GM12878 (cell line): ENCODE measurements around the gene MOAP1. TPM values are rescaled to one million over a fixed set of nuclear protein-coding genes. Genes with fewer than 3 reads are reported as not detected.
A peak's percentile ranks its signal among the peaks of the same experiment; 100 is the strongest.

Source experiments
- BACH1 ChIP-seq: fragments of 450-650 bp; IDR thresholded peaks from 2 replicates; pipeline ENCODE4 v1.6.1; 2017; ENCODE audit warnings: mild to moderate bottlenecking, borderline replicate concordance
- BRCA1 ChIP-seq: IDR thresholded peaks from 2 replicates; pipeline ENCODE4 v1.6.1; 2011; ENCODE audit warnings: low read depth, low read length, improper control_type of control experiment
- CHD1 ChIP-seq: IDR thresholded peaks from 2 replicates; pipeline ENCODE4 v1.6.1; 2012; ENCODE audit warnings: low read depth, low read length, improper control_type of control experiment
- CREM ChIP-seq: IDR thresholded peaks from 2 replicates; pipeline ENCODE4 v1.6.1; 2014; ENCODE audit warnings: antibody characterized with exemption, low read depth
- E2F8 ChIP-seq: fragments of 450-650 bp; IDR thresholded peaks from 2 replicates; pipeline ENCODE4 v1.6.1; 2018; ENCODE audit warnings: mild to moderate bottlenecking, low read depth, moderate library complexity; ENCODE audit not compliant: partially characterized antibody
- EGR1 ChIP-seq, 2 experiments: IDR thresholded peaks; 1 replicate in 1 of 2; 2 replicates in 1 of 2; pipeline ENCODE4 v1.6.1; 2011 to 2012; ENCODE audit warnings: low read depth in 2 of 2, low read length in 2 of 2, borderline replicate concordance in 1 of 2, mild to moderate bottlenecking in 1 of 2, moderate library complexity in 1 of 2
- ESRRA ChIP-seq: IDR thresholded peaks from 2 replicates; pipeline ENCODE4 v1.6.1; 2012; ENCODE audit warnings: mild to moderate bottlenecking, low read length, improper control_type of control experiment
- ETV6 ChIP-seq, 2 experiments: fragments of 450-650 bp in 1 of 2; IDR thresholded peaks in 1 of 2; conservative IDR thresholded peaks in 1 of 2; 2 replicates each; pipeline ENCODE4 v1.6.1; 2014; ENCODE audit warnings: antibody characterized with exemption in 1 of 2, borderline replicate concordance in 1 of 2, low read depth in 1 of 2, mild to moderate bottlenecking in 1 of 2, moderate library complexity in 1 of 2
- FOXK2 ChIP-seq: fragments of 450-650 bp; IDR thresholded peaks from 2 replicates; pipeline ENCODE4 v1.6.1; 2017; ENCODE audit warnings: mild to moderate bottlenecking, moderate library complexity
- GATAD2B ChIP-seq: fragments of 450-650 bp; conservative IDR thresholded peaks from 2 replicates; pipeline ENCODE4 v1.6.1; 2017; ENCODE audit warnings: low read depth, mild to moderate bottlenecking, moderate library complexity
- IKZF1 ChIP-seq: fragments of 450-650 bp; conservative IDR thresholded peaks from 2 replicates; pipeline ENCODE4 v1.6.1; 2017; ENCODE audit warnings: antibody characterized with exemption, mild to moderate bottlenecking
- IKZF2 ChIP-seq, 2 experiments: fragments of 450-650 bp; IDR thresholded peaks; 2 replicates each; pipeline ENCODE4 v1.6.1; 2017; ENCODE audit warnings: mild to moderate bottlenecking in 2 of 2, moderate library complexity in 2 of 2
- JUNB ChIP-seq: IDR thresholded peaks from 2 replicates; pipeline ENCODE4 v1.6.1; 2016; ENCODE audit warnings: antibody characterized with exemption, mild to moderate bottlenecking
- MYB ChIP-seq: fragments of 150-350 bp; IDR thresholded peaks from 2 replicates; pipeline ENCODE4 v1.6.1; 2014; ENCODE audit warnings: mild to moderate bottlenecking, low read depth, low read length, borderline replicate concordance
- NFXL1 ChIP-seq: fragments of 450-650 bp; IDR thresholded peaks from 2 replicates; pipeline ENCODE4 v1.6.1; 2017; ENCODE audit warnings: antibody characterized with exemption, mild to moderate bottlenecking, borderline replicate concordance
- NFYB ChIP-seq: IDR thresholded peaks from 2 replicates; pipeline ENCODE4 v1.6.1; 2011; ENCODE audit warnings: low read depth, mild to moderate bottlenecking, low read length, improper control_type of control experiment, moderate library complexity; ENCODE audit not compliant: insufficient read depth
- PKNOX1 ChIP-seq: fragments of 450-650 bp; IDR thresholded peaks from 2 replicates; pipeline ENCODE4 v1.6.1; 2016; ENCODE audit warnings: mild to moderate bottlenecking
- POU2F2 ChIP-seq: IDR thresholded peaks from 3 replicates; pipeline ENCODE4 v1.6.1; 2011; ENCODE audit warnings: low read depth, mild to moderate bottlenecking, low read length, borderline replicate concordance
- PRDM15 ChIP-seq: fragments of 450-650 bp; formaldehyde crosslinking; IDR thresholded peaks from 2 replicates; pipeline ENCODE4 v1.4.0; 2020; ENCODE audit warnings: mild to moderate bottlenecking, moderate library complexity
- RAD21 ChIP-seq: IDR thresholded peaks from 2 replicates; pipeline ENCODE4 v1.6.1; 2011; ENCODE audit warnings: mild to moderate bottlenecking, low read depth, low read length, moderate library complexity; ENCODE audit not compliant: insufficient read depth
- RAD51 ChIP-seq: fragments of 450-650 bp; IDR thresholded peaks from 2 replicates; pipeline ENCODE4 v1.6.1; 2016; ENCODE audit warnings: moderate library complexity, mild to moderate bottlenecking, inconsistent platforms
- SIX5 ChIP-seq: IDR thresholded peaks from 2 replicates; pipeline ENCODE4 v1.6.1; 2011; ENCODE audit warnings: mild to moderate bottlenecking, low read depth, low read length, moderate library complexity; ENCODE audit not compliant: severe bottlenecking
- SMAD1 ChIP-seq: fragments of 450-650 bp; IDR thresholded peaks from 2 replicates; pipeline ENCODE4 v1.6.1; 2018; ENCODE audit warnings: mild to moderate bottlenecking, low read depth; ENCODE audit not compliant: partially characterized antibody
- SP1 ChIP-seq: IDR thresholded peaks from one replicate; pipeline ENCODE4 v1.6.1; 2011; ENCODE audit warnings: low read depth, low read length
- SREBF1 ChIP-seq: IDR thresholded peaks from 2 replicates; pipeline ENCODE4 v1.6.1; 2012; ENCODE audit warnings: mild to moderate bottlenecking, low read length
- TBL1XR1 ChIP-seq: IDR thresholded peaks from 2 replicates; pipeline ENCODE4 v1.6.1; 2012; ENCODE audit warnings: low read depth, low read length, improper control_type of control experiment
- YBX1 ChIP-seq: fragments of 450-650 bp; IDR thresholded peaks from 2 replicates; pipeline ENCODE4 v1.6.1; 2016; ENCODE audit warnings: antibody characterized with exemption
- polyA plus RNA-seq, 11 experiments: library from polyadenylated mRNA; depleted of rRNA in 4 of 11; unstranded in 6 of 11; stranded (reverse) in 5 of 11; fragments of >200 nt; fragmentation: Nextera tagmentation in 4 of 11; fragmentation: Illumina TruSeq in 1 of 11; extraction: Ambion mirVana in 4 of 11; extraction: Trizol in 1 of 11; gene quantifications; 1 replicate in 1 of 11; 2 replicates in 10 of 11; pipeline versions ENCODE4 v1.2.1 to v1.2.3, GENCODE V29; 2011 to 2016; ENCODE audit warnings: inconsistent platforms in 2 of 11, missing spikeins in 2 of 11, low read depth in 1 of 11
- total RNA-seq, 4 experiments: library from RNA; depleted of rRNA in 3 of 4; stranded (reverse); fragments of >200 nt in 3 of 4; fragmentation: Illumina TruSeq in 1 of 4; extraction: Trizol in 1 of 4; gene quantifications; 2 replicates each; pipeline versions ENCODE4 v1.2.1 to v1.2.3, GENCODE V29; 2013 to 2021

Gene MOAP1
- total and polyA plus RNA-seq, 10 of the 15 experiments (the other 5 are each of a cell fraction or from before 2014, with no cell fraction given), result 3.1 to 51.9 (median 11.4) TPM

GRCh38 chr14:93212432-93212831 is 27.7 kb upstream of the MOAP1 start (continued):
- TF ChIP-seq RAD51 (no peak), GATAD2B (no peak), BACH1 (no peak), MYB (no peak), IKZF1 (peak; percentile 38; the same call in 1 of the 2 replicates), JUNB (no peak), SMAD1 (no peak), NFYB (no peak), NFXL1 (no peak), SIX5 (no peak), FOXK2 (no peak), ETV6 (conservative IDR thresholded peaks at IDR 0.05 in 1 of 2, IDR thresholded peaks at IDR 0.05 in 1 of 2; ENCODE audit: borderline replicate concordance in 1 of 2, low read depth in 1 of 2) (no peak), CREM (no peak), EGR1 (IDR thresholded peaks at IDR 0.05; ENCODE audit: borderline replicate concordance in 1 of 2, low read depth in 2 of 2, low read length in 2 of 2) (no peak), ESRRA (no peak), CHD1 (no peak), POU2F2 (no peak), IKZF2 (IDR thresholded peaks at IDR 0.05) (peak; percentile 49 to 71; a peak in 2 of 4 replicates), TBL1XR1 (no peak), PRDM15 (CRISPR knock-in tag) (no peak), RAD21 (no peak), E2F8 (no peak), SREBF1 (no peak), PKNOX1 (0 out of 2 replicates have a peak, but pooled peaks have one; percentile 21), YBX1 (no peak), SP1 (no peak), BRCA1 (no peak)
